Astrocyte (in vitro differentiated cells and primary cell): ENCODE measurements around the gene ZNF764. TPM values are rescaled to one million over a fixed set of nuclear protein-coding genes. Genes with fewer than 3 reads are reported as not detected.

ENCODE experiments used
- DNase-seq: peaks from one replicate; pipeline ENCODE4 v3.0.0-alpha.2; 2010; ENCODE audit warnings: low read depth
- FAIRE-seq: peaks from 2 replicates; lab custom pipeline; 2011; peaks lifted over from hg19 to GRCh38; lab: Jason Lieb, UNC
- H2AFZ ChIP-seq: 2 replicates; pipeline ENCODE4 v1.6.0; 2012; ENCODE audit warnings: low read depth, low read length, inconsistent platforms
- H3K27ac ChIP-seq: 2 replicates; pipeline ENCODE4 v1.5.1; 2011; ENCODE audit warnings: low read depth, low read length, inconsistent platforms
- H3K27me3 ChIP-seq: 2 replicates; pipeline ENCODE4 v1.6.0; 2011; ENCODE audit warnings: low read length, inconsistent platforms; ENCODE audit not compliant: insufficient read depth
- H3K36me3 ChIP-seq: 2 replicates; pipeline ENCODE4 v1.5.1; 2011; ENCODE audit warnings: low read length, inconsistent platforms; ENCODE audit not compliant: insufficient read depth
- H3K4me1 ChIP-seq: 2 replicates; pipeline ENCODE4 v1.5.1; 2011; ENCODE audit warnings: low read length, inconsistent platforms; ENCODE audit not compliant: insufficient read depth
- H3K4me2 ChIP-seq: 2 replicates; pipeline ENCODE4 v1.6.0; 2012; ENCODE audit warnings: low read length, inconsistent platforms
- H3K4me3 ChIP-seq: 2 replicates; pipeline ENCODE4 v1.5.1; 2011; ENCODE audit warnings: low read depth, mild to moderate bottlenecking, low read length, inconsistent platforms; ENCODE audit not compliant: insufficient read depth
- H3K79me2 ChIP-seq: 2 replicates; pipeline ENCODE4 v1.6.0; 2012; ENCODE audit warnings: mild to moderate bottlenecking, low read length, inconsistent platforms; ENCODE audit not compliant: insufficient read depth
- H3K9ac ChIP-seq: 2 replicates; pipeline ENCODE4 v1.6.0; 2012; ENCODE audit warnings: mild to moderate bottlenecking, low read length, inconsistent platforms
- H3K9me3 ChIP-seq: 2 replicates; pipeline ENCODE4 v1.5.1; 2012; ENCODE audit warnings: low read depth, mild to moderate bottlenecking, low read length, inconsistent platforms; ENCODE audit not compliant: insufficient read depth
- H4K20me1 ChIP-seq: 2 replicates; pipeline ENCODE4 v1.6.0; 2012; ENCODE audit warnings: low read length, inconsistent platforms; ENCODE audit not compliant: insufficient read depth
- H3K27ac Mint-ChIP-seq: one replicate; pipeline ENCODE4 v1.8.0; 2021; ENCODE audit warnings: mild to moderate bottlenecking, mixed read lengths; ENCODE audit not compliant: unreplicated experiment
- H3K27me3 Mint-ChIP-seq: one replicate; pipeline ENCODE4 v1.8.0; 2021; ENCODE audit warnings: low read depth, mixed read lengths; ENCODE audit not compliant: unreplicated experiment
- H3K36me3 Mint-ChIP-seq: one replicate; pipeline ENCODE4 v1.8.0; 2021; ENCODE audit warnings: low read depth, mixed read lengths; ENCODE audit not compliant: unreplicated experiment
- H3K4me1 Mint-ChIP-seq: one replicate; pipeline ENCODE4 v1.8.0; 2021; ENCODE audit warnings: low read depth, mixed read lengths; ENCODE audit not compliant: unreplicated experiment
- H3K4me3 Mint-ChIP-seq: one replicate; pipeline ENCODE4 v1.8.0; 2021; ENCODE audit warnings: mild to moderate bottlenecking, moderate library complexity, mixed read lengths; ENCODE audit not compliant: unreplicated experiment
- H3K9me3 Mint-ChIP-seq: one replicate; pipeline ENCODE4 v1.8.0; 2021; ENCODE audit warnings: mild to moderate bottlenecking, mixed read lengths; ENCODE audit not compliant: unreplicated experiment
- EZH2 ChIP-seq: IDR thresholded peaks from 2 replicates; pipeline ENCODE4 v1.6.1; 2012; ENCODE audit warnings: mild to moderate bottlenecking, low read length, inconsistent platforms; ENCODE audit not compliant: insufficient read depth
- total RNA-seq: library from RNA; stranded (reverse); gene quantifications from 2 replicates; pipeline ENCODE4 v1.2.1, GENCODE V29; 2021
- TF ChIP-seq, protein P1 (sequence below): IDR thresholded peaks from 2 replicates; pipeline ENCODE4 v1.5.1; 2011; ENCODE audit warnings: low read depth, mild to moderate bottlenecking, inconsistent platforms, low read length, moderate library complexity; ENCODE audit not compliant: insufficient read depth

ZNF764 gene
- total RNA-seq, 1 donor from 2014 or later, result 8.5 TPM

DNA sequence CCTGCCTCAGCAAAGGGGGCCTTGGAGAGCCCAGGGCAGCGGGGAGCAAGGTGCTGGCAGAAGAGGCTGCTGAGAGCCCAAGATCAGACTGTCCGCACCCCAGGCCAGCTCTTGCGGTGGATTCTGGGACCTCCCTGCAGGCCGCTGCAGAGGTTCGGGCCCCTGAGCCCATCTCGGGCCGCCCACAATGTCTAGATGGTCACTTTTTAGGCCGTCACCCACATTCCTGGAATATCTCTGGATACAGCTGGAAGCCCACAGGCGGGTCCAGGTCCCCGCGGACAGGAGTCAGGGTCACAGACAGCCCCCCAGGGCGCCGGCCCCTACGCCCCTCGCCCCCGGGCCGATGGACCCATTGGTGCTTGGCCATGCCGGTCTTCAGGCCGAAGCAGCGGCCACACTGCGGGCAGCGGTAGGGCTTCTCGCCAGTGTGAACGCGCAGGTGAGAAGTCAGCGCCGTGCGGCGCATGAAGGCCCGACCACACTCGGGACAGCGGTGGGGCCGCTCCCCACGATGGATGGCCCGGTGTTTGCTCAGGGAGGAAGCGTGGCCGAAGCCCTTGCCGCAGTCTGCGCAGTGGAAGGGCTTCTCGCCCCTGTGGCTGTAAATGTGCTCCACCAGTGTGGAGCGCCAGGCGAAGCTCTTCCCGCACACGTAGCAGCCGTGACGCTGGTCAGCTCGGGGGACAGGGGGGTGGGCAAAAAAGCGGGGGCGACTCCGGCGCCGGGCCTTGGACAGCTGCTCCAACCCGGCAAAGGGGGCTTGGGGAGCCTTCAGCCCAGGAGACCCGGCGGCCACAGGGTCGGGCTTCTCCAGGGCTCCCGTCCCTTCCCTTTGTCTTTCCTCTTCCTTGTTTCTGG is 25.7 kb downstream of the ZNF764 start:
- Mint-ChIP-seq H3K4me1 (peaks cover 9% of the 10 kb centered on the region), H3K36me3 (peaks cover 6% of the 10 kb centered on the region), H3K27me3 (no peaks in the 10 kb centered on the region), H3K4me3 (no peak overlapping the region), H3K27ac (no peak overlapping the region), H3K9me3 (no peaks in the 10 kb centered on the region)
- Histone ChIP-seq H3K27me3 (no peaks in the 10 kb centered on the region), H3K27ac (no peak overlapping the region), H2AFZ (no peak overlapping the region), H3K79me2 (peaks cover 22% of the 10 kb centered on the region), H3K4me3 (no peak overlapping the region), H4K20me1 (no peaks in the 10 kb centered on the region), H3K9me3 (no peaks in the 10 kb centered on the region), H3K4me2 (no peak overlapping the region), H3K4me1 (peaks cover 25% of the 10 kb centered on the region), H3K9ac (no peak overlapping the region), H3K36me3 (no peaks in the 10 kb centered on the region)
- no peak for DNase-seq
- FAIRE-seq, result no peak
- no peak for TF ChIP-seq EZH2
- TF ChIP-seq, protein P1, sequence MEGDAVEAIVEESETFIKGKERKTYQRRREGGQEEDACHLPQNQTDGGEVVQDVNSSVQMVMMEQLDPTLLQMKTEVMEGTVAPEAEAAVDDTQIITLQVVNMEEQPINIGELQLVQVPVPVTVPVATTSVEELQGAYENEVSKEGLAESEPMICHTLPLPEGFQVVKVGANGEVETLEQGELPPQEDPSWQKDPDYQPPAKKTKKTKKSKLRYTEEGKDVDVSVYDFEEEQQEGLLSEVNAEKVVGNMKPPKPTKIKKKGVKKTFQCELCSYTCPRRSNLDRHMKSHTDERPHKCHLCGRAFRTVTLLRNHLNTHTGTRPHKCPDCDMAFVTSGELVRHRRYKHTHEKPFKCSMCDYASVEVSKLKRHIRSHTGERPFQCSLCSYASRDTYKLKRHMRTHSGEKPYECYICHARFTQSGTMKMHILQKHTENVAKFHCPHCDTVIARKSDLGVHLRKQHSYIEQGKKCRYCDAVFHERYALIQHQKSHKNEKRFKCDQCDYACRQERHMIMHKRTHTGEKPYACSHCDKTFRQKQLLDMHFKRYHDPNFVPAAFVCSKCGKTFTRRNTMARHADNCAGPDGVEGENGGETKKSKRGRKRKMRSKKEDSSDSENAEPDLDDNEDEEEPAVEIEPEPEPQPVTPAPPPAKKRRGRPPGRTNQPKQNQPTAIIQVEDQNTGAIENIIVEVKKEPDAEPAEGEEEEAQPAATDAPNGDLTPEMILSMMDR, result no peak

DNA sequence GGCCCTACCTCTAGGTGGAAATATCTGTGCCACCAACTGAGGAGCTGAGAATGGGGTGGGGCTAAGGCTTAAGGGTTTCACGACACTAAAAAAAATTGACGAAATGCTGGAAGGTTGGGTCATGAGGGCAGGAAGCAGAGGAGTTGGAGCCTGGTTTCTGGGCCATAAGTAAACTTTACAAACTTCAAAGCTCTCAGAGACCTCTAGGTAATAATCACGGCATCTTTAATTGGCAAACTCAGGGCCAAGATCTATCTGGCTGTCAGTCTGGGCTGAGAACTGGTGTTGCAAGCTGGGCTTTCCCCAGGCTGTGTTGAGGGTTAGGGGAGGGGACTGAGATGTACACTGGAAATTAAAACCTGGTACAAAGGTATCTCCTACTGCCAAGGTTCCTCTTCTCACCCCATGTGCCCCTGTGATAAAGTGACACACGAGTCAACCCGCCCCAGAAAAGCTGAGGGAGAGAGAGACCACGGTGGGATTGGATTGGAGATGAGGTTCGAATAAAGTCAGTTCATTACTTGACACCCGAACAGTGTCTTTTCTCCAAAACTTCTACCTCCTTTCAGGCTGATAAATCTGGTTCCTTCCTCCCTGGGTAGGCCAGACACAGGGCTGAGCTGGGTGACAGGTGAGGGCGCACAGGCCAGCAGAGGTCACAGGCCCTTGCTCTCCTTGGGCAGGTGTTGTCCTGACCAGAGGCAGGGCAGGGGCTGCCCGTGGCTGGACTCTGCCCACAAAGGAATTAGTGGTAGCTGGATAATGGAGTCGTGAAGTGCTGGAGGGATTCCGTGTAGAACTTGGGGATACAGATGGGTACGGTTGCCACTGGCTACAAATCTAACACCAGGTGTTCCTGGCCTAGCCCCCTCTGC is 27.8 kb downstream of the ZNF764 start:
- peaks cover 21% of the 10 kb centered on the region for H3K4me1 ChIP-seq
- H3K36me3 ChIP-seq, result no peaks in the 10 kb centered on the region
- no peak for FAIRE-seq
- H3K27ac Mint-ChIP-seq, result no peak overlapping the region
- H3K36me3 Mint-ChIP-seq, result no peaks in the 10 kb centered on the region
- peaks cover 22% of the 10 kb centered on the region for H3K79me2 ChIP-seq
- no peaks in the 10 kb centered on the region for H4K20me1 ChIP-seq
- H3K9ac ChIP-seq, result no peak overlapping the region
- no peaks in the 10 kb centered on the region for H3K9me3 ChIP-seq
- H3K27me3 ChIP-seq, result no peaks in the 10 kb centered on the region
- no peak overlapping the region for H3K27ac ChIP-seq
- H2AFZ ChIP-seq, result no peak overlapping the region
- no peaks in the 10 kb centered on the region for H3K9me3 Mint-ChIP-seq
- H3K4me3 ChIP-seq, result no peak overlapping the region
- H3K4me1 Mint-ChIP-seq, result peaks cover 4% of the 10 kb centered on the region
- DNase-seq, result no peak
- TF ChIP-seq EZH2, result no peak
- TF ChIP-seq, protein P1, result no peak
- H3K4me2 ChIP-seq, result no peak overlapping the region
- H3K27me3 Mint-ChIP-seq, result no peaks in the 10 kb centered on the region
- H3K4me3 Mint-ChIP-seq, result no peak overlapping the region
